ENCODE results near the gene PTPRK.

GRCh38 chr6:128500749-128501600, 19.4 kb downstream of the PTPRK start:
- TF ChIP-seq CTCF (IDR thresholded peaks at IDR 0.05) (no peak), POLR2A (IDR thresholded peaks at IDR 0.05) (no peak), POLR2AphosphoS5 (IDR thresholded peaks at IDR 0.05) (no peak), EP300 (IDR thresholded peaks at IDR 0.05) (no peak)

All from suprapubic skin (tissue), 4 donors.